GM23338 (cell line): ENCODE data around the gene UGT8.

Experiments used
- CTCF ChIP-seq, 2 experiments: fragments of 200-600 bp in 1 of 2; sonication (generic) in 1 of 2; conservative IDR thresholded peaks; 2 replicates each; pipeline versions ENCODE4 v1.5.1 to v1.6.1; 2016 to 2017; ENCODE audit warnings: antibody characterized with exemption in 2 of 2, low read depth in 2 of 2, mild to moderate bottlenecking in 2 of 2, moderate library complexity in 1 of 2
- EZH2 ChIP-seq: fragments of 200-600 bp; sonication (generic); IDR thresholded peaks from one replicate; pipeline ENCODE4 v1.8.0; 2017; ENCODE audit warnings: antibody characterized with exemption, mild to moderate bottlenecking, low read depth; ENCODE audit not compliant: unreplicated experiment
- EZH2phosphoT487 ChIP-seq: fragments of 200-600 bp; sonication (generic); IDR thresholded peaks from one replicate; pipeline ENCODE4 v1.8.1; 2018; ENCODE audit warnings: antibody characterized with exemption; ENCODE audit not compliant: unreplicated experiment
- JUNB ChIP-seq: IDR thresholded peaks from one replicate; pipeline ENCODE4 v1.6.1; 2016; ENCODE audit warnings: antibody characterized with exemption; ENCODE audit not compliant: unreplicated experiment
- POLR2AphosphoS5 ChIP-seq: IDR thresholded peaks from 2 replicates; pipeline ENCODE4 v1.6.1; 2016; ENCODE audit warnings: antibody characterized with exemption, low read depth
- TF ChIP-seq, protein P1 (sequence below): IDR thresholded peaks from one replicate; pipeline ENCODE4 v1.6.1; 2018; ENCODE audit warnings: antibody characterized with exemption; ENCODE audit not compliant: unreplicated experiment

DNA sequence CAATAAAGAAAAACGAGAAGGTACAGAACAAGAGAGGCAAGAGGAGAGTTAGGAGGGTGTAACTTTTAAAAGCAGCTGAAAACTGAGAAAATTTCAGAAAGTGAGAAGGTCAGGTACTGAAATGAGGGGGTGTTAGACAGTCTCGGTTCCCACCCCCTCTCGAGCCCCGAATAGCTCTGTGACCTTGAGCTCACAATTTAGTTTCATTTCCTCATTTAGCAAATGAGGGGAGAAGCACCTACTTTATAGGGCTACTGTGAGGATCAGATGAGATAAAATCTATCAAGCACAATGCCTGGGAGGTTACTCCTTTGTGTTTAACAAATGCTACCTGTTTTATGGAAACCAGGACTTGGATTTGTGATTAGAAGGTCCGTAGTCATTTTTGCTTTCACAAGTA is 4.9 kb downstream of the UGT8 start:
- TF ChIP-seq EZH2phosphoT487 (no peak), CTCF (conservative IDR thresholded peaks at IDR 0.05; ENCODE audit: low read depth in 2 of 2) (no peak), POLR2AphosphoS5 (no peak), EZH2 (no peak), JUNB (no peak)
- TF ChIP-seq, protein P1, sequence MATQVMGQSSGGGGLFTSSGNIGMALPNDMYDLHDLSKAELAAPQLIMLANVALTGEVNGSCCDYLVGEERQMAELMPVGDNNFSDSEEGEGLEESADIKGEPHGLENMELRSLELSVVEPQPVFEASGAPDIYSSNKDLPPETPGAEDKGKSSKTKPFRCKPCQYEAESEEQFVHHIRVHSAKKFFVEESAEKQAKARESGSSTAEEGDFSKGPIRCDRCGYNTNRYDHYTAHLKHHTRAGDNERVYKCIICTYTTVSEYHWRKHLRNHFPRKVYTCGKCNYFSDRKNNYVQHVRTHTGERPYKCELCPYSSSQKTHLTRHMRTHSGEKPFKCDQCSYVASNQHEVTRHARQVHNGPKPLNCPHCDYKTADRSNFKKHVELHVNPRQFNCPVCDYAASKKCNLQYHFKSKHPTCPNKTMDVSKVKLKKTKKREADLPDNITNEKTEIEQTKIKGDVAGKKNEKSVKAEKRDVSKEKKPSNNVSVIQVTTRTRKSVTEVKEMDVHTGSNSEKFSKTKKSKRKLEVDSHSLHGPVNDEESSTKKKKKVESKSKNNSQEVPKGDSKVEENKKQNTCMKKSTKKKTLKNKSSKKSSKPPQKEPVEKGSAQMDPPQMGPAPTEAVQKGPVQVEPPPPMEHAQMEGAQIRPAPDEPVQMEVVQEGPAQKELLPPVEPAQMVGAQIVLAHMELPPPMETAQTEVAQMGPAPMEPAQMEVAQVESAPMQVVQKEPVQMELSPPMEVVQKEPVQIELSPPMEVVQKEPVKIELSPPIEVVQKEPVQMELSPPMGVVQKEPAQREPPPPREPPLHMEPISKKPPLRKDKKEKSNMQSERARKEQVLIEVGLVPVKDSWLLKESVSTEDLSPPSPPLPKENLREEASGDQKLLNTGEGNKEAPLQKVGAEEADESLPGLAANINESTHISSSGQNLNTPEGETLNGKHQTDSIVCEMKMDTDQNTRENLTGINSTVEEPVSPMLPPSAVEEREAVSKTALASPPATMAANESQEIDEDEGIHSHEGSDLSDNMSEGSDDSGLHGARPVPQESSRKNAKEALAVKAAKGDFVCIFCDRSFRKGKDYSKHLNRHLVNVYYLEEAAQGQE: no peak
